Measurements from ENCODE around the gene CRTC1.

The CRTC1 gene

GRCh38 chr19:18671303-18672043 lies 12.0 kb upstream of the CRTC1 start:
- Histone ChIP-seq H3K79me2 (no peaks in the 10 kb centered on the region), H3K4me1 (peaks cover 14% of the 10 kb centered on the region), H3K4me3 (ENCODE audit: low read depth, low read length) (no peak overlapping the region), H3K36me3 (ENCODE audit: control insufficient read depth, insufficient read depth, low read length) (no peaks in the 10 kb centered on the region), H3K4me2 (ENCODE audit: low read length) (no peak overlapping the region), H2AFZ (no peak overlapping the region), H3K9ac (no peak overlapping the region), H3K27me3 (ENCODE audit: control insufficient read depth, insufficient read depth, low read length) (no peaks in the 10 kb centered on the region), H3K9me3 (ENCODE audit: control insufficient read depth, low read length) (no peaks in the 10 kb centered on the region), H3K27ac (no peak overlapping the region)
- TF ChIP-seq, protein P1, sequence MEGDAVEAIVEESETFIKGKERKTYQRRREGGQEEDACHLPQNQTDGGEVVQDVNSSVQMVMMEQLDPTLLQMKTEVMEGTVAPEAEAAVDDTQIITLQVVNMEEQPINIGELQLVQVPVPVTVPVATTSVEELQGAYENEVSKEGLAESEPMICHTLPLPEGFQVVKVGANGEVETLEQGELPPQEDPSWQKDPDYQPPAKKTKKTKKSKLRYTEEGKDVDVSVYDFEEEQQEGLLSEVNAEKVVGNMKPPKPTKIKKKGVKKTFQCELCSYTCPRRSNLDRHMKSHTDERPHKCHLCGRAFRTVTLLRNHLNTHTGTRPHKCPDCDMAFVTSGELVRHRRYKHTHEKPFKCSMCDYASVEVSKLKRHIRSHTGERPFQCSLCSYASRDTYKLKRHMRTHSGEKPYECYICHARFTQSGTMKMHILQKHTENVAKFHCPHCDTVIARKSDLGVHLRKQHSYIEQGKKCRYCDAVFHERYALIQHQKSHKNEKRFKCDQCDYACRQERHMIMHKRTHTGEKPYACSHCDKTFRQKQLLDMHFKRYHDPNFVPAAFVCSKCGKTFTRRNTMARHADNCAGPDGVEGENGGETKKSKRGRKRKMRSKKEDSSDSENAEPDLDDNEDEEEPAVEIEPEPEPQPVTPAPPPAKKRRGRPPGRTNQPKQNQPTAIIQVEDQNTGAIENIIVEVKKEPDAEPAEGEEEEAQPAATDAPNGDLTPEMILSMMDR (IDR thresholded peaks at IDR 0.05) = no peak

DNA sequence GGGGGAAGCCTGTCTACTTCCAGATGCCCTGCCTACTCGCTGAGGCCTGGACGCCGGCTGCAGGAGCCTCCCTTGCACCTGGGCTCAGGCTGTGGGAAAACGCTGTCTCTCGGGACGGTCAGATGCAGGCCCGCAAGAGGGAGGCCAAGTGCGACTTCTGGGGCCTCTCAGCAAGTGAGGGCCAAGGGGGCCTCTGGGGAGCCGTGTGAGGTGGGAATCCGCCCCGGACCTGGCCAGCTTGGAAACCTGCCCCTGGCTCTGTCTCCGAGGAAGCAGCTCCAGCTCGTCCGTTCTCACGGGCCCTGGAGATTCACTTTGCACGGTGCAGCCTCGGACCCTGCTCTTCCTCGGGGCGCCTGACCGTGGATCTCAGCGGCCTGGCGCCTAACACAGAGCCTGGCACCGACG lies 11.4 kb upstream of the CRTC1 start:
- TF ChIP-seq, protein P1 (IDR thresholded peaks at IDR 0.05) = no peak
- Histone ChIP-seq H2AFZ (no peak overlapping the region), H3K4me3 (ENCODE audit: low read depth, low read length) (no peak overlapping the region), H3K9ac (no peak overlapping the region), H3K4me1 (peaks cover 20% of the 10 kb centered on the region), H3K9me3 (ENCODE audit: control insufficient read depth, low read length) (no peaks in the 10 kb centered on the region), H3K27me3 (ENCODE audit: control insufficient read depth, insufficient read depth, low read length) (no peaks in the 10 kb centered on the region), H3K27ac (no peak overlapping the region), H3K4me2 (ENCODE audit: low read length) (no peak overlapping the region), H3K79me2 (no peaks in the 10 kb centered on the region), H3K36me3 (ENCODE audit: control insufficient read depth, insufficient read depth, low read length) (no peaks in the 10 kb centered on the region)

DNA sequence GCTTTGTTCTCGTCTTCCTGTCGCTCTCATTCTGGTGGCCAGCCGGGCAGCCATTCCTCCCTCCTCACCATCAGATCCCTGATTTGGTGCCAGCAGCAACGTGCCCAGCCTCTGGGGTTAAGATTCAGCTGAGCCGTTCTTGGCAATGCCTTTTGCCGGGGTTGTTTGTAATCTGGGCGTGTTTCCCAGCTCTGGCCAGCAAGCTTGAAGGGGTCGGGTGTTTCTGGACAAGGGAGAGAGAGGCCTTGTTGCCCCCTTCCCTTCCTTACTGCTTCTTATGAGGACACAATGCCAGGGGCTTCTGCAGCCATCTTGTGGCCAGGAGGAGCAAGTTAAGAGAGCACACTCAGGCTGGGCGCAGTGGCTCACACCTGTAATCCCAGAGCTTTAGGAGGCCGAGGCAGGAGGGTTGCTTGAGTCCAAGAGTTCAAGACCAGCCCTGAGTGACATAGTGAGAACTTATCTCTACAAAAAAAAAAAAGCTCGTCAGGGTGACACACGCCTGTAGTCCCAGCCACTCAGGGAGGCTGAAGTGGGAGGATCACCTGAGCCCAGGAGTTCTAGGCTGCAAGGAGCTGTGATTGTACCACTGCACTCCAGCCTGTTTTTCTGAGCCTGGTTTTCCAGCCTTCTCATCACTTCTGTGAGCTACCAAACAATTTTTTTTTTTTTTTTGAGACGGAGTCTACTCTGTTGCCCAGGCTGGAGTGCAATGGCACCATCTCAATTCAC lies 10.7 kb upstream of the CRTC1 start:
- Histone ChIP-seq H3K4me1 (peaks cover 27% of the 10 kb centered on the region), H3K27ac (no peak overlapping the region)
- TF ChIP-seq, protein P1 (IDR thresholded peaks at IDR 0.05) = no peak

GRCh38 chr19:18674616-18675015 lies 8.9 kb upstream of the CRTC1 start:
- no peak overlapping the region for H2AFZ ChIP-seq
- no peaks in the 10 kb centered on the region for H3K36me3 ChIP-seq (ENCODE audit: control insufficient read depth, insufficient read depth, low read length)
- peak overlapping the region; percentile 7 for H3K4me3 ChIP-seq (ENCODE audit: low read depth, low read length)
- peaks cover 28% of the 10 kb centered on the region for H3K4me1 ChIP-seq
- no peaks in the 10 kb centered on the region for H3K79me2 ChIP-seq
- TF ChIP-seq, protein P1 (IDR thresholded peaks at IDR 0.05) = no peak
- no peaks in the 10 kb centered on the region for H3K27me3 ChIP-seq (ENCODE audit: control insufficient read depth, insufficient read depth, low read length)
- peak overlapping the region; percentile 56 for H3K27ac ChIP-seq
- no peak overlapping the region for H3K9ac ChIP-seq
- H3K9me3 ChIP-seq (ENCODE audit: control insufficient read depth, low read length) = no peaks in the 10 kb centered on the region
- H3K4me2 ChIP-seq (ENCODE audit: low read length) = no peak overlapping the region

More for the DNA sequence above, 10.7 kb upstream of the CRTC1 start:
- Histone ChIP-seq H2AFZ (no peak overlapping the region), H3K4me2 (ENCODE audit: low read length) (no peak overlapping the region), H3K9ac (no peak overlapping the region), H3K36me3 (ENCODE audit: control insufficient read depth, insufficient read depth, low read length) (no peaks in the 10 kb centered on the region), H3K79me2 (no peaks in the 10 kb centered on the region), H3K9me3 (ENCODE audit: control insufficient read depth, low read length) (no peaks in the 10 kb centered on the region), H3K4me3 (ENCODE audit: low read depth, low read length) (no peak overlapping the region), H3K27me3 (ENCODE audit: control insufficient read depth, insufficient read depth, low read length) (no peaks in the 10 kb centered on the region)
